DND-41 (cell line): ENCODE measurements around the gene UBALD1.

ENCODE experiments used
- ATAC-seq: fragments of 200-7000 bp; cut with Tn5 transposase; 3 replicates; pipeline ENCODE4 v1.9.1; 2021; ENCODE audit warnings: low read depth; ENCODE audit not compliant: insufficient read depth
- DNase-seq: peaks from one replicate; pipeline ENCODE4 v3.0.0-alpha.2; 2020
- H2AFZ ChIP-seq: 2 replicates; pipeline ENCODE4 v1.6.0; 2012; ENCODE audit warnings: low read depth, low read length
- H3K27ac ChIP-seq: 2 replicates; pipeline ENCODE4 v1.5.1; 2012; ENCODE audit warnings: low read length, inconsistent platforms
- H3K27me3 ChIP-seq: fragments of 200-600 bp; sonication (generic); 2 replicates; pipeline ENCODE4 v1.6.0; 2012; ENCODE audit warnings: low read length, mild to moderate bottlenecking, inconsistent platforms; ENCODE audit not compliant: insufficient read depth, poor library complexity
- H3K36me3 ChIP-seq: 2 replicates; pipeline ENCODE4 v1.5.1; 2012; ENCODE audit warnings: low read length, inconsistent platforms; ENCODE audit not compliant: insufficient read depth
- H3K4me1 ChIP-seq: 2 replicates; pipeline ENCODE4 v1.5.1; 2012; ENCODE audit warnings: mild to moderate bottlenecking, low read length; ENCODE audit not compliant: insufficient read depth
- H3K4me2 ChIP-seq: 2 replicates; pipeline ENCODE4 v1.6.0; 2012; ENCODE audit warnings: mild to moderate bottlenecking, moderate library complexity, low read length, inconsistent platforms; ENCODE audit not compliant: insufficient read depth
- H3K4me3 ChIP-seq, 2 experiments: fragments of 200-600 bp in 1 of 2; shearing (Covaris generic) in 1 of 2; 2 replicates each; pipeline ENCODE4 v1.5.1; 2012 to 2016; ENCODE audit warnings: inconsistent platforms in 2 of 2, low read length in 2 of 2, mild to moderate bottlenecking in 2 of 2, low read depth in 1 of 2, moderate library complexity in 1 of 2
- H3K79me2 ChIP-seq: 2 replicates; pipeline ENCODE4 v1.6.0; 2012; ENCODE audit warnings: low read length, inconsistent platforms; ENCODE audit not compliant: insufficient read depth
- H3K9ac ChIP-seq: 2 replicates; pipeline ENCODE4 v1.6.0; 2012; ENCODE audit warnings: low read depth, mild to moderate bottlenecking, inconsistent platforms, low read length, moderate library complexity
- H3K9me3 ChIP-seq: 2 replicates; pipeline ENCODE4 v1.5.1; 2012; ENCODE audit warnings: low read length, moderate library complexity, mild to moderate bottlenecking, inconsistent platforms; ENCODE audit not compliant: insufficient read depth, severe bottlenecking
- H4K20me1 ChIP-seq: 2 replicates; pipeline ENCODE4 v1.6.0; 2012; ENCODE audit warnings: low read length; ENCODE audit not compliant: insufficient read depth
- EZH2 ChIP-seq: IDR thresholded peaks from 3 replicates; pipeline ENCODE4 v1.6.1; 2012; ENCODE audit warnings: borderline replicate concordance, low read depth, mild to moderate bottlenecking, moderate library complexity, low read length, inconsistent platforms; ENCODE audit not compliant: severe bottlenecking
- TF ChIP-seq, protein P1 (sequence below): IDR thresholded peaks from 2 replicates; pipeline ENCODE4 v1.5.1; 2012; ENCODE audit warnings: borderline replicate concordance, low read length, moderate library complexity, mild to moderate bottlenecking; ENCODE audit not compliant: poor library complexity, severe bottlenecking; ENCODE audit errors: extremely low read depth

The UBALD1 gene

DNA sequence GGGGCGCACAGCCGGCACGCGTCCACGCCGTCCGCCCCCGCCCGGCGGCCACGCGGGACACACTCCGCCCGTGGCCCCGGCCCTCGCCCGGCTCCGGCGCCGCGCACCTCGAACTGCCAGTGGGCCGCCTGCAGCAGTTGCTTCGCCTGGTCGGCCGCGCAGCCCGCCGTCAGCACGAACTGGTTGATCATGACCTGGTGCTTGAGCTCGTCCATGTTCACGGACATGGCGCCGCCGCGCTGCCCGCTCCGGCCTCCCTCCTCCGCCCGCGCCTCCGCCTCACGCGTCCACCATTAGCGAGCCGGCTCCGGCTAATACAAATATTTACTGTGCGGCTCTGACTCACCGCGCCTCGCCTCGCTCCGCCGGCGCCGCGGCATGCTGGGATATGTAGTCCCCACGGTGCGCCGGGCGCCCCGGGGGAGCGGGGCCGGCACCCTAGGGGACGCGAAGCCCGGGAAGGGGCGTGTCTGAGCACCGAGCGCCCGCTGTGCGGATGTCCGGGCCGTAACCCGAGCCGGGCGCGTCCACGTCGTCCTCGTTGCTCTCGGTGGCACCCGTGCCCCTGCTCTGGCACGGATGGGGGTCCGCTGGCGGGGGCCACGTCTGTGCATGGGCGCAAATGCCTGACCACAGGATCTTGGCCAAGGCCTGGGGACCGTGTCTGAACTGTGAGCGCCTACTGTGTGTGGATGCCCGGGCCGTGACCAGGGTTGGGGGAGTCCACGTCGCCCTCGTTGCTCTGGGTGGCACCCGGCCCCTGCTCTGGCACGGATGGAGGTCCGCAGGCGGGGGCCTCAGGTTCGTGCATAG lies at the start of gene UBALD1:
TSS of gene UBALD1 (minus strand) at position 318 of the 813 bp plus-strand sequence. CDS start at position 227, 91 bp downstream.
- TF ChIP-seq, protein P1, sequence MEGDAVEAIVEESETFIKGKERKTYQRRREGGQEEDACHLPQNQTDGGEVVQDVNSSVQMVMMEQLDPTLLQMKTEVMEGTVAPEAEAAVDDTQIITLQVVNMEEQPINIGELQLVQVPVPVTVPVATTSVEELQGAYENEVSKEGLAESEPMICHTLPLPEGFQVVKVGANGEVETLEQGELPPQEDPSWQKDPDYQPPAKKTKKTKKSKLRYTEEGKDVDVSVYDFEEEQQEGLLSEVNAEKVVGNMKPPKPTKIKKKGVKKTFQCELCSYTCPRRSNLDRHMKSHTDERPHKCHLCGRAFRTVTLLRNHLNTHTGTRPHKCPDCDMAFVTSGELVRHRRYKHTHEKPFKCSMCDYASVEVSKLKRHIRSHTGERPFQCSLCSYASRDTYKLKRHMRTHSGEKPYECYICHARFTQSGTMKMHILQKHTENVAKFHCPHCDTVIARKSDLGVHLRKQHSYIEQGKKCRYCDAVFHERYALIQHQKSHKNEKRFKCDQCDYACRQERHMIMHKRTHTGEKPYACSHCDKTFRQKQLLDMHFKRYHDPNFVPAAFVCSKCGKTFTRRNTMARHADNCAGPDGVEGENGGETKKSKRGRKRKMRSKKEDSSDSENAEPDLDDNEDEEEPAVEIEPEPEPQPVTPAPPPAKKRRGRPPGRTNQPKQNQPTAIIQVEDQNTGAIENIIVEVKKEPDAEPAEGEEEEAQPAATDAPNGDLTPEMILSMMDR = peak; percentile 2
- no peak for TF ChIP-seq EZH2
- Histone ChIP-seq H3K4me2 (peak within 1 kb of the TSS; percentile 92), H3K36me3 (peaks cover 12% of the 10 kb centered on the region; the same call in 1 of the 2 replicates), H3K9ac (peak within 1 kb of the TSS; percentile 82), H3K9me3 (no peaks in the 10 kb centered on the region), H3K27ac (peak within 1 kb of the TSS; percentile 87), H4K20me1 (peaks cover 40% of the 10 kb centered on the region), H3K4me3 (peak within 1 kb of the TSS; percentile 36 to 66; a peak in 3 of 4 replicates), H3K79me2 (peaks cover 79% of the 10 kb centered on the region), H3K4me1 (peaks cover 54% of the 10 kb centered on the region), H2AFZ (peak within 1 kb of the TSS; percentile 87), H3K27me3 (no peaks in the 10 kb centered on the region)
- DNase-seq (peak; percentile 85), ATAC-seq (peak; percentile 73)

DNA sequence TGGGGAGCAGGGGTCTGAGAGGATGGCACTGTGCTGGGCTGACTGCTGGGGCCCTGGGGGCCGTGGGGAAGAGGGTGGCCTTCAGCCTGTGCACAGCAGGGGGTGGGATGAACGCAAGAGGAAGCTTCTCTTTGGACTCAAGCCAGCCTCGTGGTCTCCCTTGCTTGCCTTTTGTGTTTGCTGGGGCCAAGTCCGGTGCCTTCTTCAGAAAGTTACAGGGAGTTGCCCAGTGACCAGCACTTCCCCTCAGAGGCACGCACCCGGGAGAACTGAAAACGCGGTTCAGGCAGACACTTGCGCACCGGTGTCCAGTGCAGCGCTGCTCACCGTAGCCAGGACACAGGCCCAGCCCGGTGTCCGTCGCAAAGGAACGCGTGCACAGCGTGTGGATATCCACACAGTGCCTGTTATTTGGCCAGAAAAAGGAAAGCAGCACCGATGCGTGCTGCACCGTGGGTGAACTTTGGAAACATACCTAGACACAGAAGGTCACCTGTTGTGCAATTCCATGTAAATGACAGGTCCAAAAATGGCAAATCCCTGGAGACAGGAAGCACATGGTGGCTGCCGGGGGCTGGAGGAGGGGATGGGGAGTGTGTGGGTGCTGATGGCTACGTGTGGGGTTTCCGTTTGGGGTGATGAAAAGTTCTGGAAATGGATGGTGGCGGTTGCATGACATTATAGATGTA lies 49.2 kb upstream of the UBALD1 start:
- Histone ChIP-seq H2AFZ (no peak overlapping the region), H3K9ac (no peak overlapping the region), H3K27me3 (no peaks in the 10 kb centered on the region), H4K20me1 (peaks cover 29% of the 10 kb centered on the region), H3K27ac (no peak overlapping the region), H3K4me1 (peaks cover 11% of the 10 kb centered on the region), H3K4me3 (no peak overlapping the region), H3K36me3 (peaks cover 62% of the 10 kb centered on the region), H3K4me2 (no peak overlapping the region), H3K79me2 (peaks cover 13% of the 10 kb centered on the region; the same call in 1 of the 2 replicates), H3K9me3 (no peaks in the 10 kb centered on the region)
- no peak for TF ChIP-seq EZH2
- TF ChIP-seq, protein P1 = no peak
- ATAC-seq (no peak), DNase-seq (no peak)

DNA sequence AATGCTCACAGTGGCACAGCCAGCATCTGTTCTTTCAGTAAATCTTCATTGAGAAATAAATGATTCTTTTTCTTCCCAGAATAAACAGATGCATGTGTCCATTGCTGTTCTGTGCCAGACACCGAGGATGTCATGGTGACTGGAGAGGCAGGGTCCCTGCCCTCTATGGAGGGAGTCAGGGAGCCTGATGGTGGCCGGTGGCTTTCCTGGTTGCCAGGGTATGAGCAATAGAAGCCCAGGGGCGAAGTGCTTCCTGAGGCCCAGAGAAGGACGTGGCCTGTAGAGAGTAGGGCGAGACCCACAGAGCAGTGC lies 48.7 kb upstream of the UBALD1 start:
- Histone ChIP-seq H3K9ac (no peak overlapping the region), H3K36me3 (peaks cover 59% of the 10 kb centered on the region), H3K79me2 (peaks cover 13% of the 10 kb centered on the region; the same call in 1 of the 2 replicates), H4K20me1 (peaks cover 29% of the 10 kb centered on the region), H3K27me3 (no peaks in the 10 kb centered on the region), H3K4me1 (peaks cover 11% of the 10 kb centered on the region), H3K4me2 (no peak overlapping the region), H3K9me3 (no peaks in the 10 kb centered on the region), H3K4me3 (no peak overlapping the region), H3K27ac (no peak overlapping the region), H2AFZ (no peak overlapping the region)
- ATAC-seq (no peak), DNase-seq (no peak)
- TF ChIP-seq, protein P1 = no peak
- no peak for TF ChIP-seq EZH2
